Measurements from ENCODE around the gene EXOC3. TPM values are rescaled to one million over a fixed set of nuclear protein-coding genes. Genes with fewer than 3 reads are reported as not detected.

The EXOC3 gene
- total RNA-seq, 3 donors from 2014 or later, result 49.8 to 63.7 (median 53.3) TPM

GRCh38 chr5:488744-489688 lies 46.0 kb downstream of the EXOC3 start:
- no peak overlapping the region for H3K27ac ChIP-seq
- no peak for DNase-seq (ENCODE audit: low spot score in 2 of 2)
- H3K4me1 ChIP-seq, result no peaks in the 10 kb centered on the region
- no peaks in the 10 kb centered on the region for H3K9me3 ChIP-seq
- TF ChIP-seq POLR2A (IDR thresholded peaks at IDR 0.05), result no peak
- H3K27me3 ChIP-seq, result peaks cover 0 to 79% of the 10 kb centered on the region in 2 donors
- no peak overlapping the region for H3K4me3 ChIP-seq
- no peaks in the 10 kb centered on the region for H3K36me3 ChIP-seq
- intact Hi-C loops (cut with DNase I; ENCODE audit: low total_unique reads), result no loop called here

- H3K27ac ChIP-seq, result no peak overlapping the region
- H3K4me1 ChIP-seq, result no peaks in the 10 kb centered on the region
- H3K27me3 ChIP-seq, result peaks cover 0 to 78% of the 10 kb centered on the region in 2 donors
- no peaks in the 10 kb centered on the region for H3K36me3 ChIP-seq
- no peaks in the 10 kb centered on the region for H3K9me3 ChIP-seq
- intact Hi-C loops (cut with DNase I; ENCODE audit: low total_unique reads), result no loop called here
- no peak overlapping the region for H3K4me3 ChIP-seq
- no peak for DNase-seq (ENCODE audit: low spot score in 2 of 2)
- TF ChIP-seq POLR2AphosphoS5 (IDR thresholded peaks at IDR 0.05), result no peak
- TF ChIP-seq CTCF (IDR thresholded peaks at IDR 0.05), result no peak
- no peak for TF ChIP-seq POLR2A (IDR thresholded peaks at IDR 0.05)
Observed at GRCh38 chr5:489689-490080, 46.7 kb downstream of the EXOC3 start.

GRCh38 chr5:490116-491106 lies 47.4 kb downstream of the EXOC3 start:
- intact Hi-C loops (cut with DNase I; ENCODE audit: low total_unique reads), result no loop called here
- no peak for DNase-seq (ENCODE audit: low spot score in 2 of 2)
- H3K4me3 ChIP-seq, result no peak overlapping the region
- H3K27ac ChIP-seq, result no peak overlapping the region
- H3K4me1 ChIP-seq, result no peaks in the 10 kb centered on the region
- H3K36me3 ChIP-seq, result no peaks in the 10 kb centered on the region
- no peaks in the 10 kb centered on the region for H3K9me3 ChIP-seq
- H3K27me3 ChIP-seq, result peaks cover 0 to 74% of the 10 kb centered on the region in 2 donors
- TF ChIP-seq POLR2AphosphoS5 (IDR thresholded peaks at IDR 0.05) (no peak), CTCF (IDR thresholded peaks at IDR 0.05) (no peak), POLR2A (IDR thresholded peaks at IDR 0.05) (no peak)

- H3K27me3 ChIP-seq, result peaks cover 0 to 69% of the 10 kb centered on the region in 2 donors
- no peaks in the 10 kb centered on the region for H3K36me3 ChIP-seq
- intact Hi-C loops (cut with DNase I; ENCODE audit: low total_unique reads), result no loop called here
- no peak for DNase-seq (ENCODE audit: low spot score in 2 of 2)
- H3K27ac ChIP-seq, result no peak overlapping the region
- H3K4me3 ChIP-seq, result no peak overlapping the region
- H3K4me1 ChIP-seq, result no peaks in the 10 kb centered on the region
- TF ChIP-seq POLR2AphosphoS5 (IDR thresholded peaks at IDR 0.05) (no peak), POLR2A (IDR thresholded peaks at IDR 0.05) (no peak), CTCF (IDR thresholded peaks at IDR 0.05) (no peak)
- H3K9me3 ChIP-seq, result no peaks in the 10 kb centered on the region
Observed at GRCh38 chr5:491119-491855, 48.3 kb downstream of the EXOC3 start.

- H3K4me3 ChIP-seq, result no peak overlapping the region
- no peak for DNase-seq (ENCODE audit: low spot score in 2 of 2)
- intact Hi-C loops (cut with DNase I; ENCODE audit: low total_unique reads), result no loop called here
- H3K27me3 ChIP-seq, result peaks cover 0 to 68% of the 10 kb centered on the region in 2 donors
- TF ChIP-seq POLR2A (IDR thresholded peaks at IDR 0.05), result no peak
- TF ChIP-seq POLR2AphosphoS5 (IDR thresholded peaks at IDR 0.05), result no peak
- TF ChIP-seq CTCF (IDR thresholded peaks at IDR 0.05), result no peak
- no peaks in the 10 kb centered on the region for H3K36me3 ChIP-seq
- H3K27ac ChIP-seq, result no peak overlapping the region
- no peaks in the 10 kb centered on the region for H3K4me1 ChIP-seq
- H3K9me3 ChIP-seq, result no peaks in the 10 kb centered on the region
Observed at GRCh38 chr5:491856-492155, 48.8 kb downstream of the EXOC3 start.

Measured in breast epithelium (tissue), 4 donors.